Panc1 (cell line): Measurements from ENCODE around the gene WLS. TPM values are rescaled to one million over a fixed set of nuclear protein-coding genes. Genes with fewer than 3 reads are reported as not detected.

Experiments used
- ATAC-seq: fragments of 200-7000 bp; cut with Tn5 transposase; 2 replicates; pipeline ENCODE4 v1.9.1; 2020; ENCODE audit warnings: mild to moderate bottlenecking, moderate library complexity
- BruUV-seq: library from RNA; stranded (reverse); fragments of 400-500 nt; replicated peaks from 2 replicates; lab custom pipeline; 2021; lab: Mats Ljungman, UMichigan
- CTCF ChIA-PET: fragments of 300-600 bp; sonication (Branson Sonifier 250); formaldehyde crosslinking; loops from one replicate; lab custom pipeline; 2022; ENCODE audit warnings: antibody characterized with exemption; lab: Charles Lee
- POLR2A ChIA-PET: fragments of 300-600 bp; sonication (Branson Sonifier 250); formaldehyde crosslinking; loops from one replicate; lab custom pipeline; 2022; ENCODE audit warnings: antibody characterized with exemption; lab: Charles Lee
- DNase-seq: peaks from one replicate; pipeline ENCODE4 v3.0.0-alpha.2; 2010; ENCODE audit warnings: low read depth, low spot score
- H3K27ac ChIP-seq: 2 replicates; pipeline ENCODE4 v1.5.1; 2011; ENCODE audit warnings: mild to moderate bottlenecking, low read length, inconsistent platforms
- H3K27me3 ChIP-seq: fragments of 200-500 bp; sonication (Bioruptor generic); 2 replicates; pipeline ENCODE4 v1.6.0; 2014; ENCODE audit warnings: low read length, inconsistent platforms; ENCODE audit not compliant: control insufficient read depth, insufficient read depth
- H3K36me3 ChIP-seq: fragments of 200-500 bp; sonication (Bioruptor generic); 2 replicates; pipeline ENCODE4 v1.5.1; 2014; ENCODE audit warnings: inconsistent platforms, mild to moderate bottlenecking, low read length, moderate library complexity; ENCODE audit not compliant: control insufficient read depth, insufficient read depth
- H3K4me1 ChIP-seq: 2 replicates; pipeline ENCODE4 v1.5.1; 2011; ENCODE audit warnings: inconsistent platforms, mild to moderate bottlenecking, low read length, moderate library complexity; ENCODE audit not compliant: control insufficient read depth, insufficient read depth
- H3K4me3 ChIP-seq, 2 experiments: 2 replicates each; pipeline ENCODE4 v1.5.1; 2011 to 2012; ENCODE audit warnings: low read depth in 2 of 2, low read length in 2 of 2, mild to moderate bottlenecking in 2 of 2, inconsistent platforms in 1 of 2, moderate library complexity in 1 of 2
- H3K9me3 ChIP-seq: fragments of 200-500 bp; sonication (Bioruptor generic); 2 replicates; pipeline ENCODE4 v1.5.1; 2014; ENCODE audit warnings: low read depth, mild to moderate bottlenecking, inconsistent platforms, low read length, moderate library complexity; ENCODE audit not compliant: control insufficient read depth, insufficient read depth
- CTCF ChIP-seq: fragments of 450-650 bp; IDR thresholded peaks from 2 replicates; pipeline ENCODE4 v1.5.1; 2017; ENCODE audit warnings: mild to moderate bottlenecking
- POLR2AphosphoS5 ChIP-seq: IDR thresholded peaks from 2 replicates; pipeline ENCODE4 v1.6.1; 2012; ENCODE audit warnings: mild to moderate bottlenecking, low read depth, low read length, moderate library complexity
- REST ChIP-seq, 2 experiments: IDR thresholded peaks; 2 replicates each; pipeline ENCODE4 v1.6.1; 2011 to 2012; ENCODE audit warnings: low read depth in 2 of 2, control low read depth in 1 of 2, low read length in 1 of 2, mild to moderate bottlenecking in 1 of 2, moderate library complexity in 1 of 2; ENCODE audit not compliant: insufficient read depth in 1 of 2
- SIN3A ChIP-seq: IDR thresholded peaks from 2 replicates; pipeline ENCODE4 v1.6.1; 2012; ENCODE audit warnings: low read depth, mild to moderate bottlenecking, low read length, moderate library complexity, borderline replicate concordance; ENCODE audit not compliant: insufficient read depth
- TCF7L2 ChIP-seq: IDR thresholded peaks from 2 replicates; pipeline ENCODE4 v1.6.1; 2011; ENCODE audit warnings: mild to moderate bottlenecking, low read depth, low read length, inconsistent platforms
- in situ Hi-C: cut with HindIII; loops from 2 replicates; pipeline ENCODE4 v1.10.0; 2016; ENCODE audit warnings: low sequenced_read_pairs, low pct_unique_long_range_greater_than_20kb
- intact Hi-C: fragments of 100-400 bp; cut with micrococcal nuclease; formaldehyde crosslinking; loops from one replicate; pipeline ENCODE4 v1.10.0; 2022; ENCODE audit not compliant: unreplicated experiment
- total RNA-seq: library from RNA; stranded (reverse); gene quantifications from one replicate; pipeline ENCODE4 v1.2.1, GENCODE V29; 2021; ENCODE audit not compliant: unreplicated experiment

WLS gene
- total RNA-seq, 1 experiment from 2014 or later: 29.6 TPM

- in situ Hi-C loops: no loop called here
- intact Hi-C loops: no loop called here
- CTCF ChIA-PET: interaction anchor here (0.6 to 1.1 kb wide), 4 partner anchors 79 to 211 kb away, joined by 3 to 6 read pairs (median 3); no protein-coding TSS in a partner anchor
- Histone ChIP-seq H3K4me1 (peaks cover 4% of the 10 kb centered on the region; the same call in 1 of the 2 replicates), H3K36me3 (no peaks in the 10 kb centered on the region; the same call in 1 of the 2 replicates), H3K4me3 (peak overlapping the region; percentile 47 to 92), H3K27me3 (peaks cover 4% of the 10 kb centered on the region; the same call in 1 of the 2 replicates), H3K9me3 (no peaks in the 10 kb centered on the region), H3K27ac (peak overlapping the region; percentile 48; the same call in 1 of the 2 replicates)
- ATAC-seq (peak; percentile 68), DNase-seq (no peak)
- TSS peak; percentile 62 for BruUV-seq
- POLR2A ChIA-PET: interaction anchor here (0.5 to 1.0 kb wide), 4 partner anchors 19 to 183 kb away, joined by 3 to 11 read pairs (median 3); no protein-coding TSS in a partner anchor
- TF ChIP-seq SIN3A (no peak), POLR2AphosphoS5 (no peak), TCF7L2 (no peak), CTCF (no peak), REST (IDR thresholded peaks at IDR 0.05; ENCODE audit: insufficient read depth in 1 of 2, low read depth in 2 of 2, low read length in 1 of 2) (no peak)
These were observed 565 bp downstream of the WLS start for GRCh38 chr1:68231627-68232288.

- Histone ChIP-seq H3K9me3 (no peaks in the 10 kb centered on the region), H3K36me3 (no peaks in the 10 kb centered on the region; the same call in 1 of the 2 replicates), H3K27me3 (peaks cover 4% of the 10 kb centered on the region; the same call in 1 of the 2 replicates), H3K4me3 (peak overlapping the region; percentile 47 to 92), H3K27ac (no peak overlapping the region), H3K4me1 (peaks cover 4% of the 10 kb centered on the region; the same call in 1 of the 2 replicates)
- ATAC-seq (peak; percentile 52), DNase-seq (no peak)
- POLR2A ChIA-PET: interaction anchor here (0.7 to 1.0 kb wide), 2 partner anchors 58 to 178 kb away, joined by 3 read pairs; no protein-coding TSS in a partner anchor
- TF ChIP-seq POLR2AphosphoS5 (no peak), TCF7L2 (no peak), SIN3A (no peak), CTCF (no peak), REST (IDR thresholded peaks at IDR 0.05; ENCODE audit: insufficient read depth in 1 of 2, low read depth in 2 of 2, low read length in 1 of 2) (no peak)
- CTCF ChIA-PET: interaction anchor here (0.6 to 1.1 kb wide), 2 partner anchors 78 to 111 kb away, joined by 3 read pairs; no protein-coding TSS in a partner anchor
- BruUV-seq: no TSS peak
- intact Hi-C loops (no loop called here), in situ Hi-C loops (no loop called here)
These were observed 1.3 kb downstream of the WLS start for GRCh38 chr1:68230901-68231626.
